Cortex of kidney (tissue), 1 donor: ENCODE data around the gene PDCD10.

Source experiments
- DNase-seq: peaks from one replicate; lab custom pipeline; 2025; lab: John Stamatoyannopoulos, UW

PDCD10 gene

GRCh38 chr3:167734498-167735232 lies at the start of gene PDCD10:
Gene PDCD10, minus strand, starts transcription at chr3:167734892. Its CDS starts 14,735 bp downstream, at chr3:167720157.
- DNase-seq: peak; percentile 29

- no peak for DNase-seq
Measured at GRCh38 chr3:167783781-167784180, 49.1 kb upstream of the PDCD10 start.

- DNase-seq: no peak
Measured at GRCh38 chr3:167780214-167780883, 45.7 kb upstream of the PDCD10 start.

GRCh38 chr3:167777356-167777755 lies 42.7 kb upstream of the PDCD10 start:
- no peak for DNase-seq

GRCh38 chr3:167776066-167776685 lies 41.5 kb upstream of the PDCD10 start:
- DNase-seq: no peak

GRCh38 chr3:167773584-167773983 lies 38.9 kb upstream of the PDCD10 start:
- DNase-seq: no peak

- no peak for DNase-seq
Measured at GRCh38 chr3:167772992-167773391, 38.3 kb upstream of the PDCD10 start.

GRCh38 chr3:167762296-167762695 lies 27.6 kb upstream of the PDCD10 start:
- DNase-seq: no peak

GRCh38 chr3:167761302-167761701 lies 26.6 kb upstream of the PDCD10 start:
- no peak for DNase-seq

- no peak for DNase-seq
Measured at GRCh38 chr3:167754049-167754448, 19.4 kb upstream of the PDCD10 start.

- DNase-seq: no peak
Measured at GRCh38 chr3:167750272-167750971, 15.7 kb upstream of the PDCD10 start.

GRCh38 chr3:167749728-167750127 lies 15.0 kb upstream of the PDCD10 start:
- DNase-seq: no peak

- no peak for DNase-seq
Measured at GRCh38 chr3:167749209-167749608, 14.5 kb upstream of the PDCD10 start.

GRCh38 chr3:167743799-167744198 lies 9.1 kb upstream of the PDCD10 start:
- DNase-seq: no peak

GRCh38 chr3:167742338-167742737 lies 7.6 kb upstream of the PDCD10 start:
- no peak for DNase-seq

GRCh38 chr3:167740961-167741587 lies 6.4 kb upstream of the PDCD10 start:
- DNase-seq: no peak

- DNase-seq: no peak
Measured at GRCh38 chr3:167739190-167739810, 4.6 kb upstream of the PDCD10 start.

GRCh38 chr3:167738037-167738436 lies 3.3 kb upstream of the PDCD10 start:
- no peak for DNase-seq

- no peak for DNase-seq
Measured at GRCh38 chr3:167736997-167737396, 2.3 kb upstream of the PDCD10 start.

GRCh38 chr3:167736264-167736787 lies 1.6 kb upstream of the PDCD10 start:
- DNase-seq: no peak
